COR-L47 (cell line): ENCODE data around the gene PSORS1C1.
"Not testable (repeated sequence)": the region's sequence is repeated elsewhere in the genome, so short reads cannot be mapped to it uniquely, and the experiment has no call there.

Source experiments
- DNase-seq: peaks from one replicate; lab custom pipeline; 2025; lab: John Stamatoyannopoulos, UW

Gene PSORS1C1

GRCh38 chr6:31178143-31179041 is 63.8 kb downstream of the PSORS1C1 start:
- no peak for DNase-seq

GRCh38 chr6:31179042-31179386 is 64.4 kb downstream of the PSORS1C1 start:
- no peak for DNase-seq

- DNase-seq, result no peak
These were observed 65.3 kb downstream of the PSORS1C1 start for GRCh38 chr6:31179896-31180295.

GRCh38 chr6:31180500-31180899 is 65.9 kb downstream of the PSORS1C1 start:
- DNase-seq, result no peak

GRCh38 chr6:31183287-31183686 is 68.7 kb downstream of the PSORS1C1 start:
- not testable (repeated sequence) for DNase-seq

- DNase-seq, result not testable (repeated sequence)
These were observed 69.3 kb downstream of the PSORS1C1 start for GRCh38 chr6:31183859-31184258.

GRCh38 chr6:31185695-31186051 is 71.1 kb downstream of the PSORS1C1 start:
- DNase-seq, result not testable (repeated sequence)

- no peak for DNase-seq
These were observed 71.6 kb downstream of the PSORS1C1 start for GRCh38 chr6:31186052-31186734.

- DNase-seq, result no peak
These were observed 73.2 kb downstream of the PSORS1C1 start for GRCh38 chr6:31187780-31188194.

GRCh38 chr6:31189223-31189622 is 74.6 kb downstream of the PSORS1C1 start:
- not testable (repeated sequence) for DNase-seq
